ENCODE measurements around the gene ZNF90.
A peak's percentile ranks its signal among the peaks of the same experiment; 100 is the strongest.
"Not testable (repeated sequence)": the region's sequence is repeated elsewhere in the genome, so short reads cannot be mapped to it uniquely, and the experiment has no call there.

The ZNF90 gene

DNA sequence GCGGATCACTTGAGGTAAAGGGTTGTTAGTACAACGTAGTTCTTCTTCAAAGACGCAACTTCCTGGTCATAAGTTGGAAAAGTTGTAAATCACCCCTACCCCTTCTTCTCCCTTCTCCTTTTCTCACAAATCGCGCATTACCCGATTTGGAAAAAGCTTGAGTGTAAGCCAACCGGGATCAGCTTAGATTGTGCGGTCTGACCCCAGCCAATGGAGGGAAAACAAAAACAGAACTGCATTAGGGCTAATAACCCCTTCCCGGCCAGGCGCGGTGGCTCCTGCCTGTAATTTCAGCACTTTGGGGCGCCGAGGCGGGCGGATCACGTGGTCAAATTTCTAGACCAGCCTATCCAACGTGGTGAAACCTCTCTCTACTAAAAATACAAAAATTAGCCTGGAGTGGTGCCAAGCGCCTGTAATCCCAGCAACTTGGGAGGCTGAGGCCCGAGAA lies 806 bp downstream of the ZNF90 start:
- H3K9me3 ChIP-seq (ENCODE audit: insufficient read depth, low read length) = peaks cover 2% of the 10 kb centered on the region; the same call in 1 of the 2 replicates
- no peaks in the 10 kb centered on the region; the same call in 1 of the 2 replicates for H4K20me1 ChIP-seq (ENCODE audit: low read depth, low read length)
- H3K79me2 ChIP-seq (ENCODE audit: insufficient read depth, low read length) = peaks cover 57% of the 10 kb centered on the region
- H3K27ac ChIP-seq (ENCODE audit: low read depth, low read length) = peak overlapping the region; percentile 61
- H3K27me3 ChIP-seq (ENCODE audit: low read length) = no peaks in the 10 kb centered on the region
- TF ChIP-seq, protein P1, sequence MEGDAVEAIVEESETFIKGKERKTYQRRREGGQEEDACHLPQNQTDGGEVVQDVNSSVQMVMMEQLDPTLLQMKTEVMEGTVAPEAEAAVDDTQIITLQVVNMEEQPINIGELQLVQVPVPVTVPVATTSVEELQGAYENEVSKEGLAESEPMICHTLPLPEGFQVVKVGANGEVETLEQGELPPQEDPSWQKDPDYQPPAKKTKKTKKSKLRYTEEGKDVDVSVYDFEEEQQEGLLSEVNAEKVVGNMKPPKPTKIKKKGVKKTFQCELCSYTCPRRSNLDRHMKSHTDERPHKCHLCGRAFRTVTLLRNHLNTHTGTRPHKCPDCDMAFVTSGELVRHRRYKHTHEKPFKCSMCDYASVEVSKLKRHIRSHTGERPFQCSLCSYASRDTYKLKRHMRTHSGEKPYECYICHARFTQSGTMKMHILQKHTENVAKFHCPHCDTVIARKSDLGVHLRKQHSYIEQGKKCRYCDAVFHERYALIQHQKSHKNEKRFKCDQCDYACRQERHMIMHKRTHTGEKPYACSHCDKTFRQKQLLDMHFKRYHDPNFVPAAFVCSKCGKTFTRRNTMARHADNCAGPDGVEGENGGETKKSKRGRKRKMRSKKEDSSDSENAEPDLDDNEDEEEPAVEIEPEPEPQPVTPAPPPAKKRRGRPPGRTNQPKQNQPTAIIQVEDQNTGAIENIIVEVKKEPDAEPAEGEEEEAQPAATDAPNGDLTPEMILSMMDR (IDR thresholded peaks at IDR 0.05; ENCODE audit: insufficient read depth, low read length, poor library complexity, severe bottlenecking) = no peak
- no peak for TF ChIP-seq EZH2phosphoT487 (conservative IDR thresholded peaks at IDR 0.05; ENCODE audit: low read length)
- H2AFZ ChIP-seq (ENCODE audit: low read depth, low read length, severe bottlenecking) = peak overlapping the region; percentile 83
- H3K4me3 ChIP-seq (ENCODE audit: insufficient read depth, low read length, poor library complexity, severe bottlenecking) = peak overlapping the region; percentile 93
- H3K36me3 ChIP-seq (ENCODE audit: low read length) = peaks cover 7% of the 10 kb centered on the region; the same call in 1 of the 2 replicates
- H3K4me2 ChIP-seq (ENCODE audit: low read depth, low read length, poor library complexity, severe bottlenecking) = peak overlapping the region; percentile 86
- H3F3A ChIP-seq (ENCODE audit: insufficient read depth) = no peaks in the 10 kb centered on the region
- H3K9ac ChIP-seq (ENCODE audit: low read length) = peak overlapping the region; percentile 73
- H3K9me2 ChIP-seq (replicated peaks; ENCODE audit: insufficient read depth, low read length) = no peaks in the 10 kb centered on the region

DNA sequence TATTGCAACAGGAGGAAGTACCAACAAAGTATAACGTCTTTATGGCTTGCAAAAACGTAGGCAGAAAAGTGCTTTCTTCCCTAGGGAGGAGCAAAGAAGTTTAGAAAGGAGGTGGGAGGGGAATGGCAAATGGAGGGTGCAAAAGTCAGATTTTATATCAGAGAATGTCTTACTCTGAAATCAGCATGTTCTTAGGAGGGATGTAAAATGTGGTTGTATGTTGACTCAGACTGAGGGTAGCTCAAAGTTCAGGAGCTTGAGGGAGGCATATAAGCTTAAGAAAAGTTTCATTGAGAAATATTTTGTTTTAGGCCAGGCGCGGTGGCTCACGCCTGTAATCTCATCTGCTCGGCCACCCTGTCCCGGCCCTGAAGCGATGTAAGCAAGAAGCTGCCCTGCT lies 1.7 kb downstream of the ZNF90 start:
- H3K4me2 ChIP-seq (ENCODE audit: low read depth, low read length, poor library complexity, severe bottlenecking) = peak overlapping the region; percentile 86
- no peak overlapping the region for H3K27ac ChIP-seq (ENCODE audit: low read depth, low read length)
- no peak overlapping the region for H2AFZ ChIP-seq (ENCODE audit: low read depth, low read length, severe bottlenecking)
- no peaks in the 10 kb centered on the region for H3K9me2 ChIP-seq (replicated peaks; ENCODE audit: insufficient read depth, low read length)
- H3K9ac ChIP-seq (ENCODE audit: low read length) = peak overlapping the region; percentile 73
- peaks cover 9% of the 10 kb centered on the region; the same call in 1 of the 2 replicates for H3K36me3 ChIP-seq (ENCODE audit: low read length)
- TF ChIP-seq, protein P1 (IDR thresholded peaks at IDR 0.05; ENCODE audit: insufficient read depth, low read length, poor library complexity, severe bottlenecking) = no peak
- TF ChIP-seq EZH2phosphoT487 (conservative IDR thresholded peaks at IDR 0.05; ENCODE audit: low read length) = no peak
- no peaks in the 10 kb centered on the region for H3K27me3 ChIP-seq (ENCODE audit: low read length)
- H3K9me3 ChIP-seq (ENCODE audit: insufficient read depth, low read length) = peaks cover 2% of the 10 kb centered on the region; the same call in 1 of the 2 replicates
- H3K79me2 ChIP-seq (ENCODE audit: insufficient read depth, low read length) = peaks cover 66% of the 10 kb centered on the region
- H3K4me3 ChIP-seq (ENCODE audit: insufficient read depth, low read length, poor library complexity, severe bottlenecking) = peak overlapping the region; percentile 93
- no peaks in the 10 kb centered on the region for H3F3A ChIP-seq (ENCODE audit: insufficient read depth)
- no peaks in the 10 kb centered on the region; the same call in 1 of the 2 replicates for H4K20me1 ChIP-seq (ENCODE audit: low read depth, low read length)

DNA sequence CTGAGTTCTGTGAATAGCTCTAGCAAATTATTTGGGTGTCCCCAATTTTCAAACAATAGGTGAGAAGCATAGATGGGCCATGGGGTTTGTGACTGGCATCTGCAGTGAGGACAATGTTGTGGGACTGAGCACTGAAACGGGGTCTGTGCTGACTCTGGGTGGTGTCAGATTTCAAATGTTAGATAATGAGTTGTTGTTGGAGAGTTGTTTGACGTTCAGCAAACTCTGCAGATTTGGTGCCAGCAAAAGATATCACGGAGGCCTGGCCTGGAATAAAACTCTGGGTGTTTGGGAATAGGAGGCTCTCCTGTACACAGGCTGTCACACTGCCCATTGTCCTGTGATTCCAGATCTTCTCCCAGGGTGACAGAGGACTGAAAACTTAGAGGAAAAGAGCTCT lies 2.9 kb downstream of the ZNF90 start:
- Histone ChIP-seq H3K36me3 (ENCODE audit: low read length) (peaks cover 19% of the 10 kb centered on the region), H2AFZ (ENCODE audit: low read depth, low read length, severe bottlenecking) (no peak overlapping the region), H3K4me2 (ENCODE audit: low read depth, low read length, poor library complexity, severe bottlenecking) (no peak overlapping the region), H3F3A (ENCODE audit: insufficient read depth) (no peaks in the 10 kb centered on the region), H3K79me2 (ENCODE audit: insufficient read depth, low read length) (peaks cover 78% of the 10 kb centered on the region), H3K9me3 (ENCODE audit: insufficient read depth, low read length) (peaks cover 2% of the 10 kb centered on the region; the same call in 1 of the 2 replicates), H3K9ac (ENCODE audit: low read length) (no peak overlapping the region), H4K20me1 (ENCODE audit: low read depth, low read length) (no peaks in the 10 kb centered on the region; the same call in 1 of the 2 replicates), H3K27ac (ENCODE audit: low read depth, low read length) (no peak overlapping the region), H3K4me3 (ENCODE audit: insufficient read depth, low read length, poor library complexity, severe bottlenecking) (no peak overlapping the region), H3K9me2 (replicated peaks; ENCODE audit: insufficient read depth, low read length) (no peaks in the 10 kb centered on the region), H3K27me3 (ENCODE audit: low read length) (no peaks in the 10 kb centered on the region)
- no peak for TF ChIP-seq EZH2phosphoT487 (conservative IDR thresholded peaks at IDR 0.05; ENCODE audit: low read length)
- TF ChIP-seq, protein P1 (IDR thresholded peaks at IDR 0.05; ENCODE audit: insufficient read depth, low read length, poor library complexity, severe bottlenecking) = no peak

DNA sequence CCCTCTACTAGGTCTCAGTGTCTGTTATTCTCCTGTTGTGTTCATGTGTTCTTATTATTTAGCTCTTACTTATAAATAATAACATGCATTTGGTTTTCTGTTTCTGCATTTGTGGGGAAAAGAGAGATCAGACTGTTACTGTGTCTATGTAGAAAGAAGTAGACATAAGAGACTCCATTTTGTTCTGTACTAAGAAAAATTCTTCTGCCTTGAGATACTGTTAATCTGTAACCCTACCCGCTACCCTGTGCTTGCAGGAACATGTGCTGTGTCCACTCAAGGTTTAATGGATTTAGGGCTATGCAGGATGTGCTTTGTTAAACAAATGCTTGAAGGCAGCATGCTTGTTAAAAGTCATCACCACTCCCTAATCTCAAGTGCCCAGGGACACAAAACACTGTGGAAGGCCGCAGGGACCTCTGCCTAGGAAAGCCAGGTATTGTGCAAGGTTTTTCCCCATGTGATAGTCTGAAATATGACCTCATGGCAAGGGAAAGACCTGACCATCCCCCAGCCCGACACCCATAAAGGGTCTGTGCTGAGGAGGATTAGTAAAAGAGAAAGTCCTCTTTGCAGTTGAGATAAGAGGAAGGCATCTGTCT lies 4.5 kb downstream of the ZNF90 start:
- Histone ChIP-seq H3K79me2 (ENCODE audit: insufficient read depth, low read length) (peaks cover 94% of the 10 kb centered on the region), H3K36me3 (ENCODE audit: low read length) (peaks cover 32% of the 10 kb centered on the region)
- H3K9me3 ChIP-seq (ENCODE audit: insufficient read depth, low read length); H3K27me3 ChIP-seq (ENCODE audit: low read length); H3K9ac ChIP-seq (ENCODE audit: low read length); H3K4me2 ChIP-seq (ENCODE audit: low read depth, low read length, poor library complexity, severe bottlenecking); H3F3A ChIP-seq (ENCODE audit: insufficient read depth); H2AFZ ChIP-seq (ENCODE audit: low read depth, low read length, severe bottlenecking); H4K20me1 ChIP-seq (ENCODE audit: low read depth, low read length); H3K27ac ChIP-seq (ENCODE audit: low read depth, low read length); H3K4me3 ChIP-seq (ENCODE audit: insufficient read depth, low read length, poor library complexity, severe bottlenecking); H3K9me2 ChIP-seq (replicated peaks; ENCODE audit: insufficient read depth, low read length): not testable (repeated sequence)

DNA sequence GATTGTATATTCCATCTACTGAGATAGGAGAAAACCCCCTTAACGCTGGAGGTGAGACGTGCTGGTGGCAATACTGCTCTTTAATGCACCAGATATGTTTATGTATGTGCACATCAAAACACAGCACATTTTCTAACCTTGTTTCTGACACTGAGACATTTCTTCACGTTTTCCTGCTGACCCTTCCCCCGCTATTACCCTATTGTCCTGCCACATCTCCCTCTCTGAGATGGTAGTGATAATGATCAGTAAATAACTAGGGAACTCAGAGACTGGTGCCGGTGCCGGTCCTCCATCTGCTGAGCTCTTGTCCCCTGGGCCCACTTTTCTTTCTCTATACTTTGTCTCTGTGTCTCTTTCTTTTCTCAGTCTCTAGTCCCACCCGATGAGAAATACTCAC lies 5.1 kb downstream of the ZNF90 start:
- not testable (repeated sequence) for H3K9me2 ChIP-seq (replicated peaks; ENCODE audit: insufficient read depth, low read length); H2AFZ ChIP-seq (ENCODE audit: low read depth, low read length, severe bottlenecking); H3K27me3 ChIP-seq (ENCODE audit: low read length); H3K4me2 ChIP-seq (ENCODE audit: low read depth, low read length, poor library complexity, severe bottlenecking); H3K27ac ChIP-seq (ENCODE audit: low read depth, low read length); H3K9ac ChIP-seq (ENCODE audit: low read length); H3K9me3 ChIP-seq (ENCODE audit: insufficient read depth, low read length); H3K4me3 ChIP-seq (ENCODE audit: insufficient read depth, low read length, poor library complexity, severe bottlenecking); H4K20me1 ChIP-seq (ENCODE audit: low read depth, low read length); H3F3A ChIP-seq (ENCODE audit: insufficient read depth)
- Histone ChIP-seq H3K79me2 (ENCODE audit: insufficient read depth, low read length) (peaks cover 100% of the 10 kb centered on the region), H3K36me3 (ENCODE audit: low read length) (peaks cover 36% of the 10 kb centered on the region)

Measured in SU-DHL-6 (cell line).